Testis (tissue), 3 donors: ENCODE results near the gene SCYGR7. TPM values are rescaled to one million over a fixed set of nuclear protein-coding genes. Genes with fewer than 3 reads are reported as not detected.

Experiments used
- DNase-seq: peaks from one replicate; pipeline ENCODE4 v3.0.0-alpha.2; 2019
- H3K27ac ChIP-seq, 2 donors: fragments of 200-600 bp; sonication (generic); one replicate each; pipeline ENCODE4 v1.5.1; 2019
- H3K27me3 ChIP-seq: fragments of 200-600 bp; sonication (generic); one replicate; pipeline ENCODE4 v1.5.1; 2019
- H3K36me3 ChIP-seq: fragments of 200-600 bp; sonication (generic); one replicate; pipeline ENCODE4 v1.5.1; 2017; ENCODE audit warnings: low read depth; ENCODE audit errors: missing control alignments
- H3K4me1 ChIP-seq: fragments of 200-600 bp; sonication (generic); one replicate; pipeline ENCODE4 v1.5.1; 2019
- H3K4me3 ChIP-seq, 2 donors: fragments of 200-600 bp; sonication (generic); one replicate each; pipeline ENCODE4 v1.5.1; 2017 to 2019
- H3K9me3 ChIP-seq: fragments of 200-600 bp; sonication (generic); one replicate; pipeline ENCODE4 v1.5.1; 2017
- CTCF ChIP-seq, 3 experiments: fragments of 450-650 bp in 2 of 3; fragments of 200-600 bp in 1 of 3; sonication (generic) in 1 of 3; IDR thresholded peaks; one replicate each; pipeline ENCODE4 v1.5.1; 2016 to 2019; ENCODE audit warnings: antibody characterized with exemption in 3 of 3, mild to moderate bottlenecking in 2 of 3, moderate library complexity in 1 of 3
- POLR2A ChIP-seq: fragments of 450-650 bp; IDR thresholded peaks from one replicate; pipeline ENCODE4 v1.6.1; 2017; ENCODE audit warnings: antibody characterized with exemption, mild to moderate bottlenecking, moderate library complexity
- WGBS, 2 donors: methylation state at CpG; one replicate each; pipeline ENCODE4 v1.1.5; 2018; 5-methylcytosine and 5-hydroxymethylcytosine counted together
- intact Hi-C: fragments of 100-400 bp; cut with DNase I; formaldehyde crosslinking; loops from one replicate; pipeline ENCODE4 v1.15.1; 2023; ENCODE audit warnings: low total_unique reads
- polyA plus RNA-seq: library from polyadenylated mRNA; stranded (reverse); fragments of 350-450 nt; fragmentation: Illumina TruSeq; extraction: RNeasy Lipid Tissue Mini Kit (QIAGEN cat#74804); gene quantifications from one replicate; pipeline ENCODE4 v1.2.3, GENCODE V29; 2014; ENCODE audit warnings: low read depth, low replicate concordance; ENCODE audit not compliant: insufficient read depth
- total RNA-seq, 2 donors: library from RNA; depleted of rRNA; stranded (reverse); fragments of >200 nt; gene quantifications; one replicate each; pipeline ENCODE4 v1.2.3, GENCODE V29; 2016

SCYGR7 gene
- total and polyA plus RNA-seq, 3 donors from 2014 or later = not detected

DNA sequence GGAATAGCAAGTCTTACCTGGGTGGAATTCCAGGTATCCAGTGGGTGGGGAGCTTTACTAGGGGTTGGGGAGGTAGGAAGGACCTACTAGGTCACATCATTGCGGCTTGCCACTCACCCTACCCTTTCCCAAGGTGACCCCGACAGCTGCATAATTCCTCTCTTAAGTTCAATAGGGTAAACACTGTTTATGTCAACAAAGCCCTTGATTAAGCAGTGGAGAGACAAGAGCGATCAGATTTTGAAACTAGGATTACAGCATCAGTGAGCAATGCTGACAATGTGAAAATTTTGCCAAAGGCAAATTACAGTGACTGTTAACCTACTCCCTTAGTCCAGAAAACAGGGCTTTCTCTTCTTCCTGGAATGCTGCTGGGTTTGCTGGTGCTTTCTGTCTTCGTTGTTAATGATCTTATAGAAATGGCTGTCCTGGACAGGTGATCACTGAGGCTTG, 24.8 kb upstream of the SCYGR7 start:
- no peaks in the 10 kb centered on the region for H3K4me1 ChIP-seq
- TF ChIP-seq CTCF (IDR thresholded peaks at IDR 0.05) (no peak), POLR2A (no peak)
- H3K27me3 ChIP-seq = no peaks in the 10 kb centered on the region
- no peak overlapping the region for H3K4me3 ChIP-seq
- no peaks in the 10 kb centered on the region for H3K36me3 ChIP-seq
- no peak for DNase-seq
- H3K9me3 ChIP-seq = no peaks in the 10 kb centered on the region
- H3K27ac ChIP-seq = no peak overlapping the region
- WGBS, 2 donors = 81 to 82% methylated on average over 4 of the region's 4 CpGs
- intact Hi-C loops = no loop called here

DNA sequence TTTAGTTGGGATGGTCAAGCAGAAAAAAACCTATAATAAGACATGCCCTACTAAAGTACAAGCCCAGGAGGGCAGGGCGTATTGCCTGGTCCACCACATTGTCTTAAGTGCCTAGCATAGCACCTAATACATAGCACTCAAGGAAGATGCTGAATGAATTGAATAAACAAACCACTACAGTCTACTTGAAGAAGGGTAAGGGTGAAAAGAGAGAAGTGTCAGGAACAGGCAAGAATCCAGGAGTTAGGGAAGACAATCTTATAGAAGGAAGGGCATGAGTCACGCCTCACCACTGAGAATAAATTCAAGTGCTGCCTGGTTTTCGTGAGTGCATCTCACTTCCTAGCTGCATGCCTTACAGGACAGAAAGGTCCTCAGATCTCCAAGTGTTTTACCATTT, 24.2 kb upstream of the SCYGR7 start:
- no peaks in the 10 kb centered on the region for H3K9me3 ChIP-seq
- intact Hi-C loops = no loop called here
- no peaks in the 10 kb centered on the region for H3K36me3 ChIP-seq
- DNase-seq = no peak
- WGBS, 2 donors = 86 to 88% methylated on average over 3 of the region's 3 CpGs
- no peaks in the 10 kb centered on the region for H3K27me3 ChIP-seq
- TF ChIP-seq POLR2A = no peak
- TF ChIP-seq CTCF (IDR thresholded peaks at IDR 0.05) = no peak
- no peak overlapping the region for H3K27ac ChIP-seq
- no peaks in the 10 kb centered on the region for H3K4me1 ChIP-seq
- H3K4me3 ChIP-seq = no peak overlapping the region

- H3K9me3 ChIP-seq = no peaks in the 10 kb centered on the region
- TF ChIP-seq CTCF (IDR thresholded peaks at IDR 0.05) (no peak), POLR2A (no peak)
- no peaks in the 10 kb centered on the region for H3K4me1 ChIP-seq
- H3K27me3 ChIP-seq = no peaks in the 10 kb centered on the region
- no peak for DNase-seq
- no peak overlapping the region for H3K4me3 ChIP-seq
- WGBS, 2 donors = 78 to 94% methylated on average over 3 to 4 of the region's 4 CpGs
- intact Hi-C loops = no loop called here
- H3K27ac ChIP-seq = no peak overlapping the region
- no peaks in the 10 kb centered on the region for H3K36me3 ChIP-seq
Observed at GRCh38 chr2:227706859-227707258, 21.3 kb upstream of the SCYGR7 start.

DNA sequence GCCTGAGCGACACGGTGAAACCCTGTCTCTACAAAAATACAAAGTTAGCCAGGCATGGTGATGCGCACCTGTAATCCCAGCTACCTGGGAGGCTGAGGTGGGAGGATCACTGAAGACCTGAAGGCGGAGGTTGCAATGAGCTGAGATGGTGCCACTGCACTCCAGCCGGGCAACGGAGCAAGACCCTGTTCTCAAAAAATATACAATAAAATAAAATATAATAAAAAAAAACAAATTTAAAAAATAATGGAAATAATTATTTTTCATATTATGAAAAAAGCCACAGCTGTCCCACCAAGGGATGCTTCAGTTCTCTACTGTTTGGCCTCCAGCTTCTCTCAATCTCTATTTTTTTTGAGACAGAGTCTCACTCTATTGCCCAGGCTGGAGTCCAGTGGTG, 20.7 kb upstream of the SCYGR7 start:
- no peaks in the 10 kb centered on the region for H3K9me3 ChIP-seq
- intact Hi-C loops = no loop called here
- TF ChIP-seq CTCF (IDR thresholded peaks at IDR 0.05) (no peak), POLR2A (no peak)
- H3K4me3 ChIP-seq = no peak overlapping the region
- 81 to 88% methylated on average over 6 of the region's 6 CpGs for WGBS, 2 donors
- no peak overlapping the region for H3K27ac ChIP-seq
- no peaks in the 10 kb centered on the region for H3K27me3 ChIP-seq
- H3K36me3 ChIP-seq = no peaks in the 10 kb centered on the region
- no peaks in the 10 kb centered on the region for H3K4me1 ChIP-seq
- DNase-seq = no peak

- no peak for DNase-seq
- Histone ChIP-seq H3K9me3 (no peaks in the 10 kb centered on the region), H3K4me1 (no peaks in the 10 kb centered on the region), H3K4me3 (no peak overlapping the region), H3K27ac (no peak overlapping the region), H3K36me3 (no peaks in the 10 kb centered on the region), H3K27me3 (no peaks in the 10 kb centered on the region)
- TF ChIP-seq POLR2A (no peak), CTCF (IDR thresholded peaks at IDR 0.05) (no peak)
- intact Hi-C loops = no loop called here
- WGBS, 2 donors = 86 to 89% methylated on average over 7 of the region's 7 CpGs
Observed at GRCh38 chr2:227710986-227711385, 17.1 kb upstream of the SCYGR7 start.
